Hepatocyte (in vitro differentiated cells): ENCODE data around the gene ZNF532. TPM values are rescaled to one million over a fixed set of nuclear protein-coding genes. Genes with fewer than 3 reads are reported as not detected.

ENCODE experiments used
- DNase-seq: peaks from one replicate; pipeline ENCODE4 v3.0.0-alpha.2; 2016; ENCODE audit warnings: low spot score
- H2AFZ ChIP-seq: fragments of 200-600 bp; sonication (generic); 2 replicates; pipeline ENCODE4 v1.6.0; 2016; ENCODE audit warnings: antibody characterized with exemption, mild to moderate bottlenecking
- H3K27ac ChIP-seq: fragments of 200-600 bp; sonication (generic); 2 replicates; pipeline ENCODE4 v1.5.1; 2016; ENCODE audit warnings: mild to moderate bottlenecking
- H3K27me3 ChIP-seq: fragments of 200-600 bp; sonication (generic); 2 replicates; pipeline ENCODE4 v1.6.1; 2016
- H3K36me3 ChIP-seq: fragments of 200-600 bp; sonication (generic); replicated peaks from 2 replicates; pipeline ENCODE4 v1.5.1; 2016; ENCODE audit warnings: low read depth; ENCODE audit not compliant: insufficient read depth
- H3K4me1 ChIP-seq: fragments of 200-600 bp; sonication (generic); 2 replicates; pipeline ENCODE4 v1.5.1; 2016; ENCODE audit warnings: mild to moderate bottlenecking, moderate library complexity; ENCODE audit not compliant: insufficient read depth
- H3K4me2 ChIP-seq: fragments of 200-600 bp; sonication (generic); 2 replicates; pipeline ENCODE4 v1.6.0; 2016
- H3K4me3 ChIP-seq: fragments of 200-600 bp; sonication (generic); 2 replicates; pipeline ENCODE4 v1.5.1; 2016; ENCODE audit warnings: mild to moderate bottlenecking
- H3K79me2 ChIP-seq: fragments of 200-600 bp; sonication (generic); 2 replicates; pipeline ENCODE4 v1.6.0; 2017; ENCODE audit warnings: mild to moderate bottlenecking
- H3K9me2 ChIP-seq: fragments of 200-600 bp; sonication (generic); replicated peaks from 2 replicates; pipeline ENCODE4 v1.6.0; 2017; ENCODE audit warnings: mild to moderate bottlenecking; ENCODE audit not compliant: insufficient read depth
- H3K9me3 ChIP-seq: fragments of 200-600 bp; sonication (generic); 2 replicates; pipeline ENCODE4 v1.5.1; 2016; ENCODE audit warnings: low read depth, mild to moderate bottlenecking
- H4K20me1 ChIP-seq: fragments of 200-600 bp; sonication (generic); 2 replicates; pipeline ENCODE4 v1.6.0; 2016; ENCODE audit warnings: mild to moderate bottlenecking; ENCODE audit not compliant: insufficient read depth, poor library complexity, severe bottlenecking
- CTCF ChIP-seq: fragments of 200-600 bp; sonication (generic); IDR thresholded peaks from 2 replicates; pipeline ENCODE4 v1.5.1; 2016; ENCODE audit warnings: antibody characterized with exemption, mild to moderate bottlenecking; ENCODE audit not compliant: poor library complexity
- EZH2 ChIP-seq: fragments of 200-600 bp; sonication (generic); IDR thresholded peaks from 2 replicates; pipeline ENCODE4 v1.6.1; 2016; ENCODE audit warnings: antibody characterized with exemption, mild to moderate bottlenecking, borderline replicate concordance
- EZH2phosphoT487 ChIP-seq: fragments of 200-600 bp; sonication (generic); IDR thresholded peaks from one replicate; pipeline ENCODE4 v1.6.1; 2018; ENCODE audit warnings: antibody characterized with exemption, mild to moderate bottlenecking, low read depth, moderate library complexity; ENCODE audit not compliant: unreplicated experiment, severe bottlenecking
- WGBS: methylation state at CpG from one replicate; pipeline ENCODE4 v1.1.6; 2016; ENCODE audit warnings: low lambda C conversion rate; ENCODE audit errors: missing lambda C conversion rate; 5-methylcytosine and 5-hydroxymethylcytosine counted together
- polyA plus RNA-seq: library from polyadenylated mRNA; unstranded; fragments of >200 nt; fragmentation: Nextera tagmentation; extraction: Ambion mirVana; gene quantifications from 2 replicates; pipeline ENCODE4 v1.2.1, GENCODE V29; 2016
- total RNA-seq: library from RNA; depleted of rRNA; stranded (reverse); fragments of >200 nt; gene quantifications from 2 replicates; pipeline ENCODE4 v1.2.3, GENCODE V29; 2014

The ZNF532 gene
- total and polyA plus RNA-seq, 2 experiments from 2014 or later: 15.9 to 36.5 TPM

GRCh38 chr18:58983260-58984155 lies 118.8 kb downstream of the ZNF532 start:
- no peaks in the 10 kb centered on the region for H3K4me1 ChIP-seq
- H3K27ac ChIP-seq: no peak overlapping the region
- no peaks in the 10 kb centered on the region for H3K79me2 ChIP-seq
- DNase-seq: no peak
- WGBS: 92% methylated on average over 16 of the region's 17 CpGs
- H3K36me3 ChIP-seq: no peaks in the 10 kb centered on the region
- no peak overlapping the region for H3K4me2 ChIP-seq
- no peaks in the 10 kb centered on the region for H3K9me2 ChIP-seq
- H3K27me3 ChIP-seq: no peaks in the 10 kb centered on the region
- H4K20me1 ChIP-seq: no peaks in the 10 kb centered on the region
- TF ChIP-seq EZH2 (no peak), EZH2phosphoT487 (no peak), CTCF (no peak)
- no peaks in the 10 kb centered on the region for H3K9me3 ChIP-seq
- H2AFZ ChIP-seq: no peak overlapping the region
- H3K4me3 ChIP-seq: no peak overlapping the region

DNA sequence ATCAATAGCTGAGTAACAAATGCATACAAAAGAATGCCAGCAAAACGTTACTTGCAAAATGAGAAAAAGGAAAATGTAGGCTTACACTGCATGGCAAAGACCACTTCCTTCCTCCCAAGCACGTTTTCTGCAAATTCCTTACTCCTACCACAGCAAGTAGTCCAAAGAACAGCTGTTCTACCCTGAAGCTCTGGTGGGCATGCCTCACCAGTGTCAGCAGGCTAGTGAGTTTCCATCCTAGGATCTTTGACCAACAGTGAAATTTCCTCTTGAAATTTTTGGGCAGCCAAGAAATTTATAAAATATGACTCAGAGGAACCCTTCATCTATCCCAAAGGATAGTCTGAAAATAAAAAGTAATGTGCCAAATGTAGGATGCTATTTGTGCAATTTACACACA lies 123.9 kb downstream of the ZNF532 start:
- H3K9me3 ChIP-seq: no peaks in the 10 kb centered on the region
- TF ChIP-seq EZH2phosphoT487: no peak
- no peak for TF ChIP-seq CTCF
- TF ChIP-seq EZH2: no peak
- DNase-seq: no peak
- no peak overlapping the region for H3K4me3 ChIP-seq
- H3K36me3 ChIP-seq: no peaks in the 10 kb centered on the region
- no peaks in the 10 kb centered on the region for H3K79me2 ChIP-seq
- H2AFZ ChIP-seq: no peak overlapping the region
- no peaks in the 10 kb centered on the region for H3K9me2 ChIP-seq
- H3K4me1 ChIP-seq: no peaks in the 10 kb centered on the region
- no peaks in the 10 kb centered on the region for H4K20me1 ChIP-seq
- 72% methylated on average over 2 of the region's 2 CpGs for WGBS
- no peak overlapping the region for H3K4me2 ChIP-seq
- no peak overlapping the region for H3K27ac ChIP-seq
- no peaks in the 10 kb centered on the region for H3K27me3 ChIP-seq

DNA sequence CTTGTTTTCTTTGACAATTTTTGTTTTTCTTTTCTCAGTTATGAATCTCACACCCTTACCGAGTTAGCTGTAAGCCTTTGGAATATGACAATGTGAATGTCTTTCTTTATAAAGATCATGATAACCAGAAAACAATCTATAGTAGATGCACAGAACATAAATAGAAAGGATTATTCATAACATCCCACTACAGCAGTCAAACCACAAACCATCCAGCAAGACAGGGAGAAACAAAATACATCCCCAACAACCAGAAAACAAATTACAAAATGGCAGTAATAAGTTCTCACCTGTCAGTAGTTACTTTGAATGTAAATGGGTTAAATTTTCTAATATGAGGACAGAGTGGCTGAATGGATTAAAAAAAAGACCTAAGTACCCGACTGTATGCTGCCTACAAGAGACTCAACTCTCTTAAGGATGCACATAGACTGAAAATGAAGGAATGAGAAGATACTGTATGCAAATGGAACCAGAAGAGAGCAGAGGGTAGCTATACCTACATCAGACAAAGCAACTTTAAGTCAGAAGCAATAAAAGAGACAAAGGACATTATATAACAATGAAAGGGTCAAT lies 124.6 kb downstream of the ZNF532 start:
- Histone ChIP-seq H3K27ac (no peak overlapping the region), H3K4me3 (no peak overlapping the region), H3K9me3 (no peaks in the 10 kb centered on the region), H3K9me2 (no peaks in the 10 kb centered on the region), H3K79me2 (no peaks in the 10 kb centered on the region), H3K36me3 (no peaks in the 10 kb centered on the region), H4K20me1 (no peaks in the 10 kb centered on the region), H3K4me1 (no peaks in the 10 kb centered on the region), H3K27me3 (no peaks in the 10 kb centered on the region), H3K4me2 (no peak overlapping the region), H2AFZ (no peak overlapping the region)
- TF ChIP-seq EZH2phosphoT487: no peak
- TF ChIP-seq CTCF: no peak
- TF ChIP-seq EZH2: no peak
- no peak for DNase-seq
- 93% methylated on average over 2 of the region's 2 CpGs for WGBS
